Transverse colon (tissue), 4 donors: ENCODE results near the gene NR4A1.

Source experiments
- CTCF ChIP-seq, 5 experiments: fragments of 200-600 bp in 3 of 5; fragments of 450-650 bp in 2 of 5; sonication (generic) in 3 of 5; IDR thresholded peaks; 1 replicate in 2 of 5; 2 replicates in 3 of 5; pipeline ENCODE4 v1.5.1; 2016 to 2017; ENCODE audit warnings: antibody characterized with exemption in 5 of 5, inconsistent platforms in 3 of 5, mild to moderate bottlenecking in 2 of 5, moderate library complexity in 1 of 5
- POLR2A ChIP-seq: fragments of 450-650 bp; IDR thresholded peaks from one replicate; pipeline ENCODE4 v1.6.1; 2016; ENCODE audit warnings: antibody characterized with exemption, mild to moderate bottlenecking, moderate library complexity
- POLR2AphosphoS5 ChIP-seq, 3 donors: sonication (generic); formaldehyde crosslinking; IDR thresholded peaks; one replicate each; pipeline ENCODE4 v1.6.1; 2016; ENCODE audit warnings: antibody characterized with exemption in 3 of 3

GRCh38 chr12:52096332-52097044 lies 45.2 kb downstream of the NR4A1 start:
- TF ChIP-seq CTCF (IDR thresholded peaks at IDR 0.05) (no peak), POLR2AphosphoS5 (IDR thresholded peaks at IDR 0.05) (no peak), POLR2A (no peak)
